Measurements from ENCODE around the gene SLC38A3.
"Not testable (repeated sequence)": the region's sequence is repeated elsewhere in the genome, so short reads cannot be mapped to it uniquely, and the experiment has no call there.

Gene SLC38A3

GRCh38 chr3:50207359-50208042, 2.4 kb downstream of the SLC38A3 start:
- DNase-seq (ENCODE audit: low read depth) = no peak

GRCh38 chr3:50208677-50209344, 3.7 kb downstream of the SLC38A3 start:
- H3K4me3 ChIP-seq (ENCODE audit: low read depth, low read length) = no peak overlapping the region
- no peak for DNase-seq (ENCODE audit: low read depth)

More at GRCh38 chr3:50207359-50208042, 2.4 kb downstream of the SLC38A3 start:
- H3K4me3 ChIP-seq (ENCODE audit: low read depth, low read length) = no peak overlapping the region

GRCh38 chr3:50210176-50210509, 5.1 kb downstream of the SLC38A3 start:
- no peak overlapping the region for H3K4me3 ChIP-seq (ENCODE audit: low read depth, low read length)
- no peak for DNase-seq (ENCODE audit: low read depth)

- no peak for DNase-seq (ENCODE audit: low read depth)
- no peak overlapping the region for H3K4me3 ChIP-seq (ENCODE audit: low read depth, low read length)
Measured at GRCh38 chr3:50210510-50211367, 5.7 kb downstream of the SLC38A3 start.

GRCh38 chr3:50211368-50211717, 6.3 kb downstream of the SLC38A3 start:
- not testable (repeated sequence) for DNase-seq (ENCODE audit: low read depth); H3K4me3 ChIP-seq (ENCODE audit: low read depth, low read length)

- peak; percentile 48 for DNase-seq (ENCODE audit: low read depth)
Measured at GRCh38 chr3:50211930-50212329, 6.9 kb downstream of the SLC38A3 start.

GRCh38 chr3:50212502-50212901, 7.4 kb downstream of the SLC38A3 start:
- no peak for DNase-seq (ENCODE audit: low read depth)
- H3K4me3 ChIP-seq (ENCODE audit: low read depth, low read length) = no peak overlapping the region

More at GRCh38 chr3:50211930-50212329, 6.9 kb downstream of the SLC38A3 start:
- H3K4me3 ChIP-seq (ENCODE audit: low read depth, low read length) = no peak overlapping the region

DNA sequence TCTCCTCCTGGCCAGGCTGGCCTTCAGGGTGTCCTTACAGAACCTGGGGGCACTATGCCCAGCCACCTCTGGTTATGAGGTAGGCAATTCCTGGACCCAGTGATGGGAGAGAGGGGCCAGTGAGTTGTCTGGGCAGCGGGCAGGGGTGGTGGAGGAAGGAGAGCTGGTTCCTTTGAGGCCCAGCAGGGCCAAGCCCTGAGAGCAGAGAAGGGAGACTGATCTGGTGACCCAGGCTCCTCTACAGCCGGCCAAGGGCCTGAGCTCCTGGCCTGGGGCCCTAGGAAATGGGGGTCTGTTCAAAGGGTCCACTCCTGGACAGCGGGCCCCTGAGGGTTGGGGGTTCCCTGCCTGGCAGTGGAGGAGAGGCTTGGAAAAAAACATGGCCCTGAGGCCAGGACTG, 7.9 kb downstream of the SLC38A3 start:
- DNase-seq (ENCODE audit: low read depth) = no peak

DNA sequence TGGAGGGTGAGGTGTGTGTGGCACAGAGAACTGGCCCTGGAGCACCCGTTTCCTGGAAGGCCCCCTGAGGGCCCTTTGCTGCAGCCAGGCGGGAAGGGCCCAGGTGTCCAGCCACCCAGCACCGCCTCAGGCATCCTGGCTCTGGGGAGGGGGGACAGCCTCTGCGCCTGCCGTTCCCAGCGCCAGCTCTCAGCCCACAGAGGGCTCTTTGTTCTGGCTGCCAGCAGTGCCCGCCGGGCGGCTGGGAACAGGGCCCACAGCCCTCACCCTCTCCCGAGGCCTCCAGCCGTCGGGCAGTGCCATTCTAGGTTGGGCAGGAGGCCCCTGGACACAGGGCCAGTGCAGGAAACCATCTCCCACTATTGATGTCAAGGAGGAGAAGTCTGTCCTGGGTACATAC, 8.3 kb downstream of the SLC38A3 start:
- no peak for DNase-seq (ENCODE audit: low read depth)
- no peak overlapping the region for H3K4me3 ChIP-seq (ENCODE audit: low read depth, low read length)

More for the DNA sequence above, 7.9 kb downstream of the SLC38A3 start:
- H3K4me3 ChIP-seq (ENCODE audit: low read depth, low read length) = no peak overlapping the region

DNA sequence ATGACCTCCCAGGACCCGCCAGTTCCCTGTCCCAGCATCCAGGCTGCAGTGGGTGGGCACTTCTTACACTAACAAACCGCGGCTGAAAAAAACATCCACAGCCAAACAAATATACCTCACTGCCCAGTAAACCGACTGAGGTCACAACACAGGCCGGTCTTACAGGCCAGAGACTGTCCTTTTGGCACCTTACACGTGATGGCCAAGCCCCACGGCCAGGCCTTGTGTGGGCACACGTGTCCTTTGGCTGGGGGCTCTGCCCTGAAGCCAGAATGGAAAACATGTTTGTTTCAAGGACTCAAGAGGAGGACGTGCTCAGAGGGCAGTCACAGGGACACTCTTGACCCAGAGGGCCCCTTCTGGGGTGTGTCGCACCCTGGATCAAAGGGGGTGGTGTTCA, 9.8 kb downstream of the SLC38A3 start:
- no peak for DNase-seq (ENCODE audit: low read depth)
- H3K4me3 ChIP-seq (ENCODE audit: low read depth, low read length) = no peak overlapping the region

GRCh38 chr3:50215529-50215928, 10.5 kb downstream of the SLC38A3 start:
- no peak overlapping the region for H3K4me3 ChIP-seq (ENCODE audit: low read depth, low read length)
- no peak for DNase-seq (ENCODE audit: low read depth)

DNA sequence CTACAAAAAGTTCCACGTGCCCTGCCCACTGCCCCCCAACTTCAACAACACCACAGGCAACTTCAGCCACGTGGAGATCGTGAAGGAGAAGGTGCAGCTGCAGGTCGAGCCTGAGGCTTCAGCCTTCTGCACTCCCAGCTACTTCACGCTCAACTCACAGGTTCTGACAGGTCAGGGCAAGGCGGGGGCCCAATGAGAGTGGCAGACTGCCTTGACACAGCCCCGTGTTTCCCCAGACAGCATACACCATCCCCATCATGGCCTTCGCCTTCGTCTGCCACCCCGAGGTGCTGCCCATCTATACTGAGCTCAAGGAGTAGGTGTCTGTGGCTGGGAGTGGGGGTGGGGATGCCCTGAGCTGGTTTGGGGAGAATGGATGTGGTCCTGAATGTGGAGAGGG, 12.6 kb downstream of the SLC38A3 start:
- DNase-seq (ENCODE audit: low read depth) = no peak
- no peak overlapping the region for H3K4me3 ChIP-seq (ENCODE audit: low read depth, low read length)

DNA sequence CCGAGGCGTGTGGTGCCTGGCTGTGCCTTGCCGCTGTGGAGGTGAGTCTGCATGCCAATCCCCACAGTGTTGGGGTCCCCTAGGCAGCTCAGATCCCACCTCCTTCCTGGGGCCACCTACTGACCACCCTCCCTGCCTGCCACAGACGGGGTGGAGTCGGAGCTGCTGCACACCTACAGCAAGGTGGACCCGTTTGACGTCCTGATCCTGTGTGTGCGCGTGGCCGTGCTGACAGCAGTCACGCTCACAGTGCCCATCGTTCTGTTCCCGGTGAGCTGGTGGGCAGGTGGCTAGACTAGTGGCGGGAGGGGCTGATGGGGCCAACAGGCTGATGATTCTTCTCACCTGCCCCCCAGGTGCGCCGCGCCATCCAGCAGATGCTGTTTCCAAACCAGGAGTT, 13.4 kb downstream of the SLC38A3 start:
- DNase-seq (ENCODE audit: low read depth) = no peak
- H3K4me3 ChIP-seq (ENCODE audit: low read depth, low read length) = no peak overlapping the region

- no peak for DNase-seq (ENCODE audit: low read depth)
Measured at GRCh38 chr3:50219285-50219684, 14.2 kb downstream of the SLC38A3 start.

DNA sequence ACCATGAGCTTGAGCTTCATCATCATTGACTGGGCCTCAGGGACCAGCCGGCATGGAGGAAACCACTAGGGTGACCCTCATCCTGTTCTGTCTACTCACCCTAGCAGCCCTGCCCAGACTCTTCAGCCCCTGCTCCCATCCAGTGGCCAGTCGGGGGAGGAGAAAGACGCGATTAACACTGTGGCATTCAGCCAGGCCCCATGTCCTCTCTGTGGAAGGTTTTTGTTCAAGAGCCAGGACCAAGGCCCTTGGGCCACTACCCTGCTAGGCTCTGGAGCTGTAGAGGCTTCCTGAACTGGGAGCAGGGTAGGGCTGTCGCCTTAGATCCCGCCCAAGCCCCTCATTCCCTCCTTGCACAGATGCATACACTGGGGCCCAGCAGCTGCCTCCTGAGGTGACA, 15.0 kb downstream of the SLC38A3 start:
- no peak overlapping the region for H3K4me3 ChIP-seq (ENCODE audit: low read depth, low read length)
- DNase-seq (ENCODE audit: low read depth) = no peak

More at GRCh38 chr3:50219285-50219684, 14.2 kb downstream of the SLC38A3 start:
- no peak overlapping the region for H3K4me3 ChIP-seq (ENCODE audit: low read depth, low read length)

DNA sequence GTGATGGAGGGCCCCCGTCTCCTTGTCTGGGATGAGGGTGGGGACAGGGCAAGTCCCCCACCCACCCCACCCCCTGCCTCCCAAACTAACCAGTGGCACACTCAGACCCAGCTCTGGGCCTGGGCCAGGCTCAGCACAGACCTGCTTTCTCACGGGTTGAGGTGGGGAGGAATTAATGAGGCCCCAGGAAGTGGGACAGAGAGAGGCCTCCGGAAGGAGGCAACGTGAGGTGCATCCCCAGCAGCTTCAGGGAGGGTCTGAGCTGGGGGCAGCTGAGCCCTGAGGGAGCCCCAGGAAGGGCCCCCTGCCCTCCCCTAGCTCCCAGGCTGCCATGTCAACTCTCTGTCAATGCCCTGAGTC, 16.0 kb downstream of the SLC38A3 start:
- no peak for DNase-seq (ENCODE audit: low read depth)
- H3K4me3 ChIP-seq (ENCODE audit: low read depth, low read length) = no peak overlapping the region

GRCh38 chr3:50221411-50222168, 16.5 kb downstream of the SLC38A3 start:
- no peak for DNase-seq (ENCODE audit: low read depth)
- no peak overlapping the region for H3K4me3 ChIP-seq (ENCODE audit: low read depth, low read length)

DNA sequence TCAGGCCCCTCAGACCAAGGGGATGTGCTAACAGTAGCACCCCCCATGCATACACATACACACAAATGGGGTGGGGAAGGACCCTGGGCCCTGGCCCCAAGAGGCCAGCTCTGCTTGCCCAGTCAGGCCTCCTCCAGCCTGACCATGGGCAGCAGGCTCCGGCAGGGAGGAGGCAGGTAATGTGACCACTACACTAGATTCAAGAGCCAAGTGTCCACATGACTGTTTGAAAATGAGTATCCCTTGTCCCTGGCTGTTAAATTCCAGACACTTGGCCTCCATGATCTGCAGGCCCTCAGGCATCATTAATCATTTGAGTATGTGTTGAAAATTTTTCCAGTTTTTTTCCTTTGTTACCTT, 17.1 kb downstream of the SLC38A3 start:
- DNase-seq (ENCODE audit: low read depth) = no peak
- H3K4me3 ChIP-seq (ENCODE audit: low read depth, low read length) = no peak overlapping the region

- H3K4me3 ChIP-seq (ENCODE audit: low read depth, low read length) = no peak overlapping the region
- DNase-seq (ENCODE audit: low read depth) = no peak
Measured at GRCh38 chr3:50224639-50225038, 19.6 kb downstream of the SLC38A3 start.

DNA sequence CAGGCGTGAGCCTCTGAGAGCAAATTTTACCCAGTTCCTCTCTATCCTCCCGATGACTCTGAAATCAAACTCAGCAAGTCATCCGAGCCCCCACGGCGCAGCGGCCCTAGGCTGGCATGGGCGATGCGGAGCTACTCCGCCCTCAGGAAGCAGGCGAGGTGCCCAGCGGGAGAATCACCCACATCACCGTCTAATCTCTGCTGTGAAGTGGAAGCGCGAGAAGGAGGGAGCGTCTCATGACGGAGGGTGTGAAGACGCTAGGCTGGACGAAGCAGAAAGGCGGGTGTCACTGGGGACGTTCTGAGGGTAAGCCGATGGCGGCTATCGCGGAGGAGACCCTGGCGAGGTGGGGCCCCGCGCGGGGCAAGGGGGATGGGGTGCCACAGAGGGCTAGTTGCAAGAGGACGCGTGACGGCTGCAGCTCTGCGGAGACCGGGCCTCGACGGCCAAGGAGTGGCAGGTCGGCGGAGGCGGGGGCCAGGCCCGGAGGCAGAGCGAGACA, 21.9 kb downstream of the SLC38A3 start:
- DNase-seq (ENCODE audit: low read depth) = no peak
- H3K4me3 ChIP-seq (ENCODE audit: low read depth, low read length) = peak overlapping the region; percentile 77

Data from skeletal muscle cell (primary cell).